H1 (cell line): ENCODE measurements around the gene KLF9. TPM values are rescaled to one million over a fixed set of nuclear protein-coding genes. Genes with fewer than 3 reads are reported as not detected.

Experiments
- CTCF ChIA-PET: fragments of 300-600 bp; sonication (Branson Sonifier 250); formaldehyde crosslinking; loops from one replicate; lab custom pipeline; 2021; ENCODE audit not compliant: partially characterized antibody; lab: Charles Lee
- POLR2A ChIA-PET: fragments of 300-600 bp; sonication (Branson Sonifier 250); formaldehyde crosslinking; loops from one replicate; lab custom pipeline; 2021; ENCODE audit warnings: inconsistent platforms; ENCODE audit not compliant: partially characterized antibody; lab: Charles Lee
- DNase-seq, 2 experiments: peaks; one replicate each; pipeline versions ENCODE4 v3.0.0 to v3.0.0-alpha.2; 2010 to 2022; ENCODE audit warnings: low spot score in 2 of 2, low read depth in 1 of 2, mixed read lengths in 1 of 2
- FAIRE-seq: peaks from 2 replicates; lab custom pipeline; 2011; peaks lifted over from hg19 to GRCh38; lab: Jason Lieb, UNC
- H2AFZ ChIP-seq: 2 replicates; pipeline ENCODE4 v1.8.1; 2012; ENCODE audit warnings: low read length, inconsistent platforms
- H2AK5ac ChIP-seq: 2 replicates; pipeline ENCODE4 v1.6.1; 2013; ENCODE audit warnings: low read depth, low read length
- H2BK120ac ChIP-seq: replicated peaks from 2 replicates; pipeline ENCODE3; 2013; ENCODE audit warnings: low read depth, low read length, inconsistent platforms
- H2BK12ac ChIP-seq: 2 replicates; pipeline ENCODE4 v1.6.1; 2013; ENCODE audit warnings: low read depth, low read length
- H2BK15ac ChIP-seq: 2 replicates; pipeline ENCODE4 v1.6.1; 2013; ENCODE audit warnings: low read length
- H2BK20ac ChIP-seq: 2 replicates; pipeline ENCODE4 v1.6.1; 2013; ENCODE audit warnings: low read length
- H2BK5ac ChIP-seq: 2 replicates; pipeline ENCODE4 v1.6.1; 2013; ENCODE audit warnings: low read depth, low read length
- H3K14ac ChIP-seq: 2 replicates; pipeline ENCODE4 v1.6.1; 2013; ENCODE audit warnings: inconsistent platforms; ENCODE audit not compliant: insufficient read length
- H3K18ac ChIP-seq: 2 replicates; pipeline ENCODE4 v1.6.1; 2013; ENCODE audit warnings: low read length; ENCODE audit errors: extremely low read depth
- H3K23ac ChIP-seq: 2 replicates; pipeline ENCODE4 v1.6.1; 2013; ENCODE audit warnings: inconsistent platforms; ENCODE audit not compliant: insufficient read length
- H3K23me2 ChIP-seq: 2 replicates; pipeline ENCODE4 v1.6.1; 2013; ENCODE audit warnings: low read depth, low read length
- H3K27ac ChIP-seq: 2 replicates; pipeline ENCODE4 v1.6.1; 2011; ENCODE audit warnings: low read depth, low read length, inconsistent platforms
- H3K27me3 ChIP-seq, 4 experiments: replicated peaks in 1 of 4; 1 replicate in 1 of 4; 2 replicates in 3 of 4; pipeline versions ENCODE4 v1.6.1 to v1.8.1; 2011 to 2013; ENCODE audit warnings: low read length in 3 of 4, mild to moderate bottlenecking in 3 of 4, inconsistent platforms in 2 of 4, mixed read lengths in 2 of 4, moderate library complexity in 1 of 4; ENCODE audit not compliant: control insufficient read depth in 3 of 4, insufficient read depth in 3 of 4; ENCODE audit errors: extremely low read depth in 1 of 4
- H3K36me3 ChIP-seq, 4 experiments: 2 replicates each; pipeline versions ENCODE4 v1.6.1 to v1.8.1; 2011 to 2013; ENCODE audit warnings: mild to moderate bottlenecking in 4 of 4, low read length in 3 of 4, moderate library complexity in 2 of 4, control low read depth in 1 of 4, inconsistent platforms in 1 of 4; ENCODE audit not compliant: insufficient read depth in 4 of 4, control insufficient read depth in 2 of 4
- H3K4ac ChIP-seq: replicated peaks from 2 replicates; pipeline ENCODE3; 2013; ENCODE audit warnings: low read length, low read depth, mixed read lengths, inconsistent platforms; ENCODE audit not compliant: insufficient read length
- H3K4me1 ChIP-seq, 4 experiments: replicated peaks in 1 of 4; 1 replicate in 1 of 4; 2 replicates in 3 of 4; pipeline versions ENCODE4 v1.6.1 to v1.8.1; 2011 to 2013; ENCODE audit warnings: low read length in 3 of 4, inconsistent platforms in 2 of 4, mixed read lengths in 1 of 4; ENCODE audit not compliant: insufficient read depth in 4 of 4, control insufficient read depth in 3 of 4
- H3K4me2 ChIP-seq, 2 experiments: 2 replicates each; pipeline versions ENCODE4 v1.6.1 to v1.8.1; 2011 to 2013; ENCODE audit warnings: low read depth in 2 of 2, low read length in 2 of 2, control low read depth in 1 of 2, inconsistent platforms in 1 of 2, mild to moderate bottlenecking in 1 of 2; ENCODE audit not compliant: insufficient read depth in 1 of 2
- H3K4me3 ChIP-seq, 4 experiments: fragments of 200-600, 300-600 bp in 1 of 4; sonication (generic), shearing (Covaris generic), sonication (Bioruptor Twin) in 1 of 4; 2 replicates each; pipeline versions ENCODE4 v1.5.1 to v1.8.1; 2011 to 2016; ENCODE audit warnings: low read length in 4 of 4, low read depth in 3 of 4, control low read depth in 2 of 4, inconsistent platforms in 2 of 4, mild to moderate bottlenecking in 2 of 4, mixed read lengths in 1 of 4, moderate library complexity in 1 of 4; ENCODE audit not compliant: insufficient read depth in 2 of 4; ENCODE audit errors: extremely low read depth in 1 of 4
- H3K56ac ChIP-seq: replicated peaks from 2 replicates; pipeline ENCODE3; 2013; ENCODE audit warnings: low read depth, mild to moderate bottlenecking, mixed read lengths, low read length, inconsistent platforms; ENCODE audit not compliant: insufficient read length
- H3K79me1 ChIP-seq: 2 replicates; pipeline ENCODE4 v1.6.1; 2013; ENCODE audit warnings: low read depth, low read length, control low read depth
- H3K79me2 ChIP-seq, 2 experiments: 2 replicates each; pipeline versions ENCODE4 v1.6.1 to v1.8.1; 2012 to 2013; ENCODE audit warnings: low read length in 2 of 2, mild to moderate bottlenecking in 2 of 2, inconsistent platforms in 1 of 2; ENCODE audit not compliant: insufficient read depth in 2 of 2, control insufficient read depth in 1 of 2
- H3K9ac ChIP-seq, 4 experiments: replicated peaks in 1 of 4; 1 replicate in 1 of 4; 2 replicates in 3 of 4; pipeline versions ENCODE4 v1.6.1 to v1.8.1; 2011 to 2013; ENCODE audit warnings: low read depth in 3 of 4, low read length in 3 of 4, control low read depth in 2 of 4, mild to moderate bottlenecking in 2 of 4, moderate library complexity in 2 of 4, inconsistent platforms in 1 of 4; ENCODE audit errors: extremely low read depth in 1 of 4
- H3K9me3 ChIP-seq, 2 experiments: 2 replicates each; pipeline versions ENCODE4 v1.6.1 to v1.8.1; 2012 to 2013; ENCODE audit warnings: mild to moderate bottlenecking in 2 of 2, moderate library complexity in 2 of 2, control low read depth in 1 of 2, inconsistent platforms in 1 of 2, low read depth in 1 of 2, low read length in 1 of 2, mixed read lengths in 1 of 2; ENCODE audit not compliant: insufficient read depth in 2 of 2
- H4K20me1 ChIP-seq, 2 experiments: replicated peaks in 1 of 2; 2 replicates each; pipeline versions ENCODE3 to v1.8.1; 2011 to 2013; ENCODE audit warnings: inconsistent platforms in 2 of 2, low read length in 2 of 2, mild to moderate bottlenecking in 1 of 2; ENCODE audit not compliant: insufficient read depth in 2 of 2, control insufficient read depth in 1 of 2
- H4K5ac ChIP-seq: 2 replicates; pipeline ENCODE4 v1.6.1; 2013; ENCODE audit warnings: low read length, low read depth, mixed read lengths, inconsistent platforms; ENCODE audit not compliant: insufficient read length
- H4K8ac ChIP-seq: 2 replicates; pipeline ENCODE4 v1.8.0; 2013; ENCODE audit warnings: mild to moderate bottlenecking, moderate library complexity, low read length, inconsistent platforms; ENCODE audit not compliant: insufficient read depth; ENCODE audit errors: extremely low read depth
- H4K91ac ChIP-seq: replicated peaks from 2 replicates; pipeline ENCODE3; 2013; ENCODE audit warnings: low read length, mixed read lengths, inconsistent platforms; ENCODE audit not compliant: insufficient read length
- ASH2L ChIP-seq: fragments of 200-600, 300-600 bp; sonication (generic); IDR thresholded peaks from one replicate; pipeline ENCODE4 v1.7.1; 2017; ENCODE audit warnings: low read length
- BRCA1 ChIP-seq: IDR thresholded peaks from 2 replicates; pipeline ENCODE4 v1.6.1; 2012; ENCODE audit warnings: low read depth, low read length, improper control_type of control experiment
- CHD1 ChIP-seq: IDR thresholded peaks from 2 replicates; pipeline ENCODE4 v1.6.1; 2012; ENCODE audit warnings: low read depth, low read length, improper control_type of control experiment
- GABPA ChIP-seq: IDR thresholded peaks from 2 replicates; pipeline ENCODE4 v1.6.1; 2011; ENCODE audit warnings: mild to moderate bottlenecking, low read length, moderate library complexity, borderline replicate concordance; ENCODE audit not compliant: insufficient read depth
- GTF2F1 ChIP-seq: IDR thresholded peaks from 2 replicates; pipeline ENCODE4 v1.6.1; 2012; ENCODE audit warnings: low read depth, low read length, improper control_type of control experiment, borderline replicate concordance
- JUND ChIP-seq: IDR thresholded peaks from 2 replicates; pipeline ENCODE4 v1.6.1; 2011; ENCODE audit warnings: mild to moderate bottlenecking, improper control_type of control experiment, low read length
- MAFK ChIP-seq: IDR thresholded peaks from 2 replicates; pipeline ENCODE4 v1.6.1; 2012; ENCODE audit warnings: low read depth, mild to moderate bottlenecking, improper control_type of control experiment, low read length
- PHF8 ChIP-seq: fragments of 200-600 bp; sonication (generic); conservative IDR thresholded peaks from 2 replicates; pipeline ENCODE4 v1.7.1; 2012; ENCODE audit warnings: low read depth, mild to moderate bottlenecking, inconsistent platforms, low read length, moderate library complexity
- SUZ12 ChIP-seq: fragments of 200-600 bp; sonication (generic); IDR thresholded peaks from 2 replicates; pipeline ENCODE4 v1.6.1; 2012; ENCODE audit warnings: mild to moderate bottlenecking, inconsistent platforms, low read length, moderate library complexity, mixed read lengths
- TAF1 ChIP-seq: IDR thresholded peaks from 2 replicates; pipeline ENCODE4 v1.6.1; 2011; ENCODE audit warnings: mild to moderate bottlenecking, low read depth, low read length
- YY1 ChIP-seq: IDR thresholded peaks from 2 replicates; pipeline ENCODE4 v1.6.1; 2011; ENCODE audit warnings: low read depth, mild to moderate bottlenecking, low read length
- WGBS, 2 experiments: shearing (Covaris generic) in 1 of 2; methylation state at CpG; one replicate each; pipeline versions ENCODE4 v1.1.6 to v1.1.7; 2013 to 2015; ENCODE audit warnings: low lambda C conversion rate in 2 of 2, mixed read lengths in 2 of 2, inconsistent platforms in 1 of 2, low coverage in 1 of 2, missing lambda C conversion rate in 1 of 2; ENCODE audit not compliant: insufficient replicate concordance in 2 of 2, insufficient coverage in 1 of 2, insufficient read length in 1 of 2; ENCODE audit errors: extremely low coverage in 1 of 2, missing lambda C conversion rate in 1 of 2; 5-methylcytosine and 5-hydroxymethylcytosine counted together
- polyA plus RNA-seq, 7 experiments: library from polyadenylated mRNA; depleted of rRNA in 3 of 7; stranded (reverse) in 5 of 7; unstranded in 2 of 7; fragments of >200 nt in 5 of 7; fragments of 200-250 nt in 2 of 7; gene quantifications; 1 replicate in 5 of 7; 2 replicates in 1 of 7; 4 replicates in 1 of 7; pipeline versions ENCODE4 v1.2.1 to v1.2.3, GENCODE V29; 2011 to 2013; ENCODE audit warnings: missing spikeins in 2 of 7, mixed read lengths in 2 of 7
- total RNA-seq: library from RNA; stranded (reverse); fragmentation: NEBNext Ultra II Directional; extraction: Animal tissue kit (Norgen Biotek cat#: 25700); gene quantifications from 2 replicates; pipeline ENCODE4 v1.2.1, GENCODE V29; 2021
- TF ChIP-seq, protein P1 (sequence below), 3 experiments: IDR thresholded peaks; 1 replicate in 2 of 3; 2 replicates in 1 of 3; pipeline versions ENCODE4 v1.5.1 to v1.6.1; 2011; ENCODE audit warnings: low read length in 3 of 3, mild to moderate bottlenecking in 3 of 3, inconsistent platforms in 2 of 3, low read depth in 1 of 3, moderate library complexity in 1 of 3; ENCODE audit not compliant: insufficient read depth in 1 of 3; ENCODE audit errors: control extremely low read depth in 1 of 3

Gene KLF9
- total and polyA plus RNA-seq, 2 of the 8 experiments (the other 6 are each of a cell fraction or from before 2014, with no cell fraction given) = 0.47 to 0.82 TPM

DNA sequence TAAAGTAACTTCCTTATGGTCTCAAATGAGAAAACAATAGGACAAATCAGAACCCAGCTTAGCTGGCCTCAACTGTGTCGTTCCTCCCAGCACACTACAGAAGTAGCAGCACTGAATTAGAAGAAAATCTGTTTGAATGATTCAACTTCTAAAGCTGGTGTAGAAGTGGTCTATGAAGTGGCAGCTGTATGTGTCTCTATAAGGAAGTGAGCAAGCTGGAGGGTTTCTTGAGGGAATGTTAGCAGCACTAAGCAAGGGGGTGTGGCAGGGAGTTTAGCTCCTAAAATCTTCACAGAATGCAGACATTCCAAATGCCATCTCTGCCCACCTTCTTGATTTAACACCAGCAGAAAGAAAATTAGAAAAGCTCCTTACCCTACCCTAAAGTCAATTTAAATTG is 4.1 kb downstream of the KLF9 start:
- 94% methylated on average over 1 of the region's 1 CpG; no CpG with 5 or more reads in 1 of the 2 experiments for WGBS, 2 experiments
- H3K27me3 ChIP-seq = peaks cover 9 to 36% (median 31%) of the 10 kb centered on the region in 4 experiments
- no peak overlapping the region for H3K4me3 ChIP-seq
- H3K79me2 ChIP-seq = no peaks in the 10 kb centered on the region
- peaks cover 8 to 18% (median 13%) of the 10 kb centered on the region in 4 experiments for H3K4me1 ChIP-seq
- H2BK5ac ChIP-seq = no peak overlapping the region
- H2BK12ac ChIP-seq = no peak overlapping the region
- H2BK15ac ChIP-seq = no peak overlapping the region
- no peak overlapping the region for H3K14ac ChIP-seq
- H2AK5ac ChIP-seq = no peak overlapping the region
- H3K4me2 ChIP-seq = no peak overlapping the region
- H3K79me1 ChIP-seq = no peaks in the 10 kb centered on the region
- H3K36me3 ChIP-seq = no peaks in the 10 kb centered on the region
- H4K5ac ChIP-seq = no peak overlapping the region
- H2BK120ac ChIP-seq = no peak overlapping the region
- H3K4ac ChIP-seq = no peak overlapping the region
- H2BK20ac ChIP-seq = no peak overlapping the region
- H3K23ac ChIP-seq = no peak overlapping the region
- H2AFZ ChIP-seq = no peak overlapping the region
- H3K56ac ChIP-seq = no peak overlapping the region
- no peak overlapping the region for H3K9ac ChIP-seq
- ChIA-PET POLR2A (interaction anchor here (0.7 to 5.1 kb wide), 2 partner anchors 10 to 73 kb away, joined by 3 to 28 read pairs; no protein-coding TSS in a partner anchor), CTCF (interaction anchor here (0.8 to 1.1 kb wide), 2 partner anchors 11 to 55 kb away, joined by 3 read pairs; no protein-coding TSS in a partner anchor)
- no peaks in the 10 kb centered on the region for H4K20me1 ChIP-seq
- DNase-seq = no peak
- H3K23me2 ChIP-seq = peaks cover 13% of the 10 kb centered on the region
- no peaks in the 10 kb centered on the region for H3K9me3 ChIP-seq
- H4K91ac ChIP-seq = no peak overlapping the region
- no peak overlapping the region for H3K27ac ChIP-seq
- H4K8ac ChIP-seq = no peak overlapping the region
- FAIRE-seq = no peak
- no peak overlapping the region for H3K18ac ChIP-seq
- TF ChIP-seq GABPA = no peak
- TF ChIP-seq TAF1 = no peak
- no peak for TF ChIP-seq JUND
- TF ChIP-seq, protein P1, sequence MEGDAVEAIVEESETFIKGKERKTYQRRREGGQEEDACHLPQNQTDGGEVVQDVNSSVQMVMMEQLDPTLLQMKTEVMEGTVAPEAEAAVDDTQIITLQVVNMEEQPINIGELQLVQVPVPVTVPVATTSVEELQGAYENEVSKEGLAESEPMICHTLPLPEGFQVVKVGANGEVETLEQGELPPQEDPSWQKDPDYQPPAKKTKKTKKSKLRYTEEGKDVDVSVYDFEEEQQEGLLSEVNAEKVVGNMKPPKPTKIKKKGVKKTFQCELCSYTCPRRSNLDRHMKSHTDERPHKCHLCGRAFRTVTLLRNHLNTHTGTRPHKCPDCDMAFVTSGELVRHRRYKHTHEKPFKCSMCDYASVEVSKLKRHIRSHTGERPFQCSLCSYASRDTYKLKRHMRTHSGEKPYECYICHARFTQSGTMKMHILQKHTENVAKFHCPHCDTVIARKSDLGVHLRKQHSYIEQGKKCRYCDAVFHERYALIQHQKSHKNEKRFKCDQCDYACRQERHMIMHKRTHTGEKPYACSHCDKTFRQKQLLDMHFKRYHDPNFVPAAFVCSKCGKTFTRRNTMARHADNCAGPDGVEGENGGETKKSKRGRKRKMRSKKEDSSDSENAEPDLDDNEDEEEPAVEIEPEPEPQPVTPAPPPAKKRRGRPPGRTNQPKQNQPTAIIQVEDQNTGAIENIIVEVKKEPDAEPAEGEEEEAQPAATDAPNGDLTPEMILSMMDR (IDR thresholded peaks at IDR 0.05; ENCODE audit: control extremely low read depth in 1 of 3, insufficient read depth in 1 of 3, low read depth in 1 of 3, low read length in 3 of 3) = no peak
- TF ChIP-seq PHF8 = no peak
- no peak for TF ChIP-seq BRCA1
- TF ChIP-seq YY1 = no peak
- TF ChIP-seq GTF2F1 = no peak
- no peak for TF ChIP-seq MAFK
- TF ChIP-seq ASH2L = no peak
- no peak for TF ChIP-seq CHD1
- no peak for TF ChIP-seq SUZ12
